Measurements from ENCODE around the gene GALNT18. TPM values are rescaled to one million over a fixed set of nuclear protein-coding genes. Genes with fewer than 3 reads are reported as not detected.

The GALNT18 gene
- total RNA-seq, 3 donors from 2014 or later: 14.7 to 25.9 (median 16.4) TPM

- Histone ChIP-seq H3K4me1 (no peaks in the 10 kb centered on the region), H3K36me3 (no peaks in the 10 kb centered on the region), H3K9me3 (no peaks in the 10 kb centered on the region), H3K27me3 (no peaks in the 10 kb centered on the region), H3K27ac (no peak overlapping the region), H3K4me3 (no peak overlapping the region)
- DNase-seq (ENCODE audit: low spot score in 2 of 2): no peak
- TF ChIP-seq POLR2A (IDR thresholded peaks at IDR 0.05) (no peak), POLR2AphosphoS5 (IDR thresholded peaks at IDR 0.05) (no peak)
- TF ChIP-seq, protein P1, sequence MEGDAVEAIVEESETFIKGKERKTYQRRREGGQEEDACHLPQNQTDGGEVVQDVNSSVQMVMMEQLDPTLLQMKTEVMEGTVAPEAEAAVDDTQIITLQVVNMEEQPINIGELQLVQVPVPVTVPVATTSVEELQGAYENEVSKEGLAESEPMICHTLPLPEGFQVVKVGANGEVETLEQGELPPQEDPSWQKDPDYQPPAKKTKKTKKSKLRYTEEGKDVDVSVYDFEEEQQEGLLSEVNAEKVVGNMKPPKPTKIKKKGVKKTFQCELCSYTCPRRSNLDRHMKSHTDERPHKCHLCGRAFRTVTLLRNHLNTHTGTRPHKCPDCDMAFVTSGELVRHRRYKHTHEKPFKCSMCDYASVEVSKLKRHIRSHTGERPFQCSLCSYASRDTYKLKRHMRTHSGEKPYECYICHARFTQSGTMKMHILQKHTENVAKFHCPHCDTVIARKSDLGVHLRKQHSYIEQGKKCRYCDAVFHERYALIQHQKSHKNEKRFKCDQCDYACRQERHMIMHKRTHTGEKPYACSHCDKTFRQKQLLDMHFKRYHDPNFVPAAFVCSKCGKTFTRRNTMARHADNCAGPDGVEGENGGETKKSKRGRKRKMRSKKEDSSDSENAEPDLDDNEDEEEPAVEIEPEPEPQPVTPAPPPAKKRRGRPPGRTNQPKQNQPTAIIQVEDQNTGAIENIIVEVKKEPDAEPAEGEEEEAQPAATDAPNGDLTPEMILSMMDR (IDR thresholded peaks at IDR 0.05): no peak
- intact Hi-C loops (cut with DNase I; ENCODE audit: low total_unique reads): no loop called here
Observed at GRCh38 chr11:11433960-11434359, 187.8 kb downstream of the GALNT18 start.

GRCh38 chr11:11432621-11433319 is 189.0 kb downstream of the GALNT18 start:
- Histone ChIP-seq H3K27me3 (no peaks in the 10 kb centered on the region), H3K4me1 (no peaks in the 10 kb centered on the region), H3K9me3 (no peaks in the 10 kb centered on the region), H3K4me3 (no peak overlapping the region), H3K36me3 (no peaks in the 10 kb centered on the region), H3K27ac (no peak overlapping the region)
- DNase-seq (ENCODE audit: low spot score in 2 of 2): no peak
- TF ChIP-seq POLR2A (IDR thresholded peaks at IDR 0.05) (no peak), POLR2AphosphoS5 (IDR thresholded peaks at IDR 0.05) (no peak)
- TF ChIP-seq, protein P1 (IDR thresholded peaks at IDR 0.05): no peak
- intact Hi-C loops (cut with DNase I; ENCODE audit: low total_unique reads): no loop called here

DNA sequence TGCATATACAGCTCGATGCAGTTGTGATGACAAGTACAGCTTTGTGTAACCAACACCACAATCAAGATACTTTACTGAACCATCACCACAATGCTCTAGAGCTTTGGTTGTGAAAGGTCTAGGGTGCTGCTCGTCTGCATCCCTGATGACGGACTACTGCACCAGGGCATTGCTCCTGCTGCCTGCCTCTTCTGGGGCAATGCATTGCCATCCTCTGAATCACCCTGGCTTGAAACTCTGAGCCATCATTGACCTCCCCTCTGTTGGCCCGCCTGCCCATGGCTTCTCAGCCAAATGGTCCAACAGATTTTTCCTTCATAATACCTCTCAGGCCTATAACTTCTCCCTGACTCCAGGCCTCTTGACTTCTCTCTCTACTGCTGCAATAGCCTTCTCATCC is 191.4 kb downstream of the GALNT18 start:
- H3K27me3 ChIP-seq: no peaks in the 10 kb centered on the region
- TF ChIP-seq, protein P1 (IDR thresholded peaks at IDR 0.05): no peak
- TF ChIP-seq POLR2AphosphoS5 (IDR thresholded peaks at IDR 0.05): no peak
- no peak for TF ChIP-seq POLR2A (IDR thresholded peaks at IDR 0.05)
- no peaks in the 10 kb centered on the region for H3K4me1 ChIP-seq
- DNase-seq (ENCODE audit: low spot score in 2 of 2): no peak
- no peak overlapping the region for H3K27ac ChIP-seq
- no peaks in the 10 kb centered on the region for H3K36me3 ChIP-seq
- H3K4me3 ChIP-seq: no peak overlapping the region
- intact Hi-C loops (cut with DNase I; ENCODE audit: low total_unique reads): no loop called here
- no peaks in the 10 kb centered on the region for H3K9me3 ChIP-seq

GRCh38 chr11:11428714-11429113 is 193.1 kb downstream of the GALNT18 start:
- no peak for TF ChIP-seq POLR2A (IDR thresholded peaks at IDR 0.05)
- TF ChIP-seq, protein P1 (IDR thresholded peaks at IDR 0.05): no peak
- no peak for TF ChIP-seq POLR2AphosphoS5 (IDR thresholded peaks at IDR 0.05)
- intact Hi-C loops (cut with DNase I; ENCODE audit: low total_unique reads): no loop called here

GRCh38 chr11:11427542-11427941 is 194.3 kb downstream of the GALNT18 start:
- TF ChIP-seq, protein P1 (IDR thresholded peaks at IDR 0.05): no peak
- TF ChIP-seq POLR2A (IDR thresholded peaks at IDR 0.05): no peak
- TF ChIP-seq POLR2AphosphoS5 (IDR thresholded peaks at IDR 0.05): no peak
- no peaks in the 10 kb centered on the region for H3K36me3 ChIP-seq
- no peak overlapping the region for H3K4me3 ChIP-seq
- no peak overlapping the region for H3K27ac ChIP-seq
- H3K4me1 ChIP-seq: no peaks in the 10 kb centered on the region
- no peaks in the 10 kb centered on the region for H3K27me3 ChIP-seq
- intact Hi-C loops (cut with DNase I; ENCODE audit: low total_unique reads): no loop called here
- H3K9me3 ChIP-seq: no peaks in the 10 kb centered on the region
- no peak for DNase-seq (ENCODE audit: low spot score in 2 of 2)

More at GRCh38 chr11:11428714-11429113, 193.1 kb downstream of the GALNT18 start:
- no peak overlapping the region for H3K27ac ChIP-seq
- no peak for DNase-seq (ENCODE audit: low spot score in 2 of 2)
- H3K4me1 ChIP-seq: no peaks in the 10 kb centered on the region
- H3K36me3 ChIP-seq: no peaks in the 10 kb centered on the region
- H3K4me3 ChIP-seq: no peak overlapping the region
- H3K9me3 ChIP-seq: no peaks in the 10 kb centered on the region
- no peaks in the 10 kb centered on the region for H3K27me3 ChIP-seq

Data from breast epithelium (tissue), 4 donors.